HepG2 (cell line): Measurements from ENCODE around the gene TPPP3. TPM values are rescaled to one million over a fixed set of nuclear protein-coding genes. Genes with fewer than 3 reads are reported as not detected.

Source experiments
- BRD4 ChIP-seq: sonication (generic); formaldehyde crosslinking; IDR thresholded peaks from 2 replicates; pipeline ENCODE4 v1.4.0; 2020; ENCODE audit warnings: missing genetic modification reagents
- EEA1 ChIP-seq: sonication (generic); formaldehyde crosslinking; IDR thresholded peaks from 2 replicates; pipeline ENCODE4 v1.5.1; 2020; ENCODE audit warnings: mild to moderate bottlenecking, missing genetic modification reagents, borderline replicate concordance
- ELK4 ChIP-seq: sonication (generic); formaldehyde crosslinking; IDR thresholded peaks from 2 replicates; pipeline ENCODE4 v1.9.0; 2021; ENCODE audit warnings: missing genetic modification reagents, borderline replicate concordance
- MYC ChIP-seq: sonication (generic); formaldehyde crosslinking; IDR thresholded peaks from 2 replicates; pipeline ENCODE4 v1.9.0; 2021; ENCODE audit warnings: missing genetic modification reagents, borderline replicate concordance
- NR2F1 ChIP-seq, 2 experiments: fragments of 450-650 bp in 1 of 2; formaldehyde crosslinking in 1 of 2; IDR thresholded peaks; 2 replicates each; pipeline versions ENCODE4 v1.5.0 to v1.6.1; 2016 to 2020; ENCODE audit warnings: mild to moderate bottlenecking in 1 of 2, missing compliant biosample characterization in 1 of 2, missing genetic modification reagents in 1 of 2, moderate library complexity in 1 of 2
- ZBED4 ChIP-seq: sonication (generic); formaldehyde crosslinking; IDR thresholded peaks from 2 replicates; pipeline ENCODE4 v1.4.0; 2020; ENCODE audit warnings: missing genetic modification reagents, borderline replicate concordance
- ZBTB21 ChIP-seq: sonication (generic); formaldehyde crosslinking; IDR thresholded peaks from 2 replicates; pipeline ENCODE4 v1.4.0; 2020; ENCODE audit warnings: missing genetic modification reagents
- ZFP62 ChIP-seq: sonication (generic); formaldehyde crosslinking; IDR thresholded peaks from 2 replicates; pipeline ENCODE4 v1.4.0; 2020; ENCODE audit warnings: missing genetic modification reagents
- ZMYM2 ChIP-seq: sonication (generic); formaldehyde crosslinking; IDR thresholded peaks from 2 replicates; pipeline ENCODE4 v1.8.0; 2022; ENCODE audit warnings: mild to moderate bottlenecking, missing genetic modification reagents
- ZNF496 ChIP-seq: sonication (generic); formaldehyde crosslinking; IDR thresholded peaks from 2 replicates; pipeline ENCODE4 v1.8.1; 2023; ENCODE audit warnings: mild to moderate bottlenecking, moderate library complexity, missing genetic modification reagents; ENCODE audit not compliant: insufficient replicate concordance
- ZNF567 ChIP-seq: sonication (generic); formaldehyde crosslinking; IDR thresholded peaks from 2 replicates; pipeline ENCODE4 v1.8.1; 2023; ENCODE audit warnings: mild to moderate bottlenecking, missing genetic modification reagents, borderline replicate concordance
- ZNF678 ChIP-seq: sonication (generic); formaldehyde crosslinking; IDR thresholded peaks from 2 replicates; pipeline ENCODE4 v1.4.0; 2020; ENCODE audit warnings: mild to moderate bottlenecking, missing genetic modification reagents
- ZNF850 ChIP-seq: sonication (generic); formaldehyde crosslinking; conservative IDR thresholded peaks from 2 replicates; pipeline ENCODE4 v1.9.0; 2021; ENCODE audit warnings: mild to moderate bottlenecking, missing genetic modification reagents
- polyA plus RNA-seq, 8 experiments: library from polyadenylated mRNA; depleted of rRNA in 3 of 8; stranded (reverse) in 7 of 8; unstranded in 1 of 8; fragments of >200 nt; fragmentation: Illumina TruSeq in 4 of 8; extraction: Trizol in 4 of 8; gene quantifications; 2 replicates each; pipeline versions ENCODE4 v1.2.1 to v1.2.3, GENCODE V29; 2011 to 2016; ENCODE audit warnings: low read depth in 4 of 8, missing spikeins in 1 of 8, mixed read lengths in 1 of 8; ENCODE audit not compliant: insufficient read depth in 1 of 8
- total RNA-seq, 5 experiments: library from RNA; depleted of rRNA; stranded (reverse); fragments of >200 nt; fragmentation: Illumina TruSeq; extraction: Trizol; gene quantifications; 2 replicates each; pipeline ENCODE4 v1.2.3, GENCODE V29; 2016; ENCODE audit warnings: low read depth in 1 of 5
- TF ChIP-seq, protein P1 (sequence below): sonication (generic); formaldehyde crosslinking; conservative IDR thresholded peaks from 2 replicates; pipeline ENCODE4 v1.4.0; 2020; ENCODE audit warnings: missing genetic modification reagents
- TF ChIP-seq, protein P2 (sequence below): sonication (generic); formaldehyde crosslinking; IDR thresholded peaks from 2 replicates; pipeline ENCODE4 v1.4.0; 2020; ENCODE audit warnings: mild to moderate bottlenecking, missing genetic modification reagents

TPPP3 gene
- total and polyA plus RNA-seq, 2 of the 13 experiments (the other 11 are each of a cell fraction or from before 2014, with no cell fraction given) = 0.16 to 0.44 TPM

DNA sequence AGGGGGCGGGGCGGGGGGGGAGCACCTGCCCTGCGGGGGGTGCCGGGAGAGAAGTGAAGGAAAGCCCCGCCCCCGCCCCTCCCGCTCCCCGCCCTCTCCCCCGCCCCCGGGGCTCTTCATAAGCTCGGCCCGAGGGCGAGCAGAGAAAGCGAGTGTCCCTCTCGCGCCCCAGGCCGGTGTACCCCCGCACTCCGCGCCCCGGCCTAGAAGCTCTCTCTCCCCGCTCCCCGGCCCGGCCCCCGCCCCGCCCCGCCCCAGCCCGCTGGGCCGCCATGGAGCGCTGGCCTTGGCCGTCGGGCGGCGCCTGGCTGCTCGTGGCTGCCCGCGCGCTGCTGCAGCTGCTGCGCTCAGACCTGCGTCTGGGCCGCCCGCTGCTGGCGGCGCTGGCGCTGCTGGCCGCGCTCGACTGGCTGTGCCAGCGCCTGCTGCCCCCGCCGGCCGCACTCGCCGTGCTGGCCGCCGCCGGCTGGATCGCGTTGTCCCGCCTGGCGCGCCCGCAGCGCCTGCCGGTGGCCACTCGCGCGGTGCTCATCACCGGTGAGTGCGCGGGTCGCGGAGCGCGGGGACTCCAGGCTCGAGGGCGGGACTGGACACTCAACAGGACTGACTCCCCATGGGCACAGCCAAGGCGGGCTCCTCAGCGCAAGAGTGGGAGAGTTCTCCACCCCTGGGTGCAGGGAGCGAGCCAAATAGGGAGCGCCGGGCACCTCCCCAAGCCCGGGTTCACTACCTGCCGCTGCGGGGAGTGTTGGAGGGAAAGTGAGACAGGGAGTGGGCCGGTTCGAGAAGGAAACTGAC, 37.9 kb upstream of the TPPP3 start, which contains the start of gene HSD11B2 (continued):
- TF ChIP-seq, protein P1, sequence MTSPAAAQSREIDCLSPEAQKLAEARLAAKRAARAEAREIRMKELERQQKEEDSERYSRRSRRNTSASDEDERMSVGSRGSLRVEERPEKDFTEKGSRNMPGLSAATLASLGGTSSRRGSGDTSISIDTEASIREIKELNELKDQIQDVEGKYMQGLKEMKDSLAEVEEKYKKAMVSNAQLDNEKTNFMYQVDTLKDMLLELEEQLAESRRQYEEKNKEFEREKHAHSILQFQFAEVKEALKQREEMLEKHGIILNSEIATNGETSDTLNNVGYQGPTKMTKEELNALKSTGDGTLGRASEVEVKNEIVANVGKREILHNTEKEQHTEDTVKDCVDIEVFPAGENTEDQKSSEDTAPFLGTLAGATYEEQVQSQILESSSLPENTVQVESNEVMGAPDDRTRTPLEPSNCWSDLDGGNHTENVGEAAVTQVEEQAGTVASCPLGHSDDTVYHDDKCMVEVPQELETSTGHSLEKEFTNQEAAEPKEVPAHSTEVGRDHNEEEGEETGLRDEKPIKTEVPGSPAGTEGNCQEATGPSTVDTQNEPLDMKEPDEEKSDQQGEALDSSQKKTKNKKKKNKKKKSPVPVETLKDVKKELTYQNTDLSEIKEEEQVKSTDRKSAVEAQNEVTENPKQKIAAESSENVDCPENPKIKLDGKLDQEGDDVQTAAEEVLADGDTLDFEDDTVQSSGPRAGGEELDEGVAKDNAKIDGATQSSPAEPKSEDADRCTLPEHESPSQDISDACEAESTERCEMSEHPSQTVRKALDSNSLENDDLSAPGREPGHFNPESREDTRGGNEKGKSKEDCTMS (CRISPR knock-in tag) = no peak
- TF ChIP-seq, protein P2, sequence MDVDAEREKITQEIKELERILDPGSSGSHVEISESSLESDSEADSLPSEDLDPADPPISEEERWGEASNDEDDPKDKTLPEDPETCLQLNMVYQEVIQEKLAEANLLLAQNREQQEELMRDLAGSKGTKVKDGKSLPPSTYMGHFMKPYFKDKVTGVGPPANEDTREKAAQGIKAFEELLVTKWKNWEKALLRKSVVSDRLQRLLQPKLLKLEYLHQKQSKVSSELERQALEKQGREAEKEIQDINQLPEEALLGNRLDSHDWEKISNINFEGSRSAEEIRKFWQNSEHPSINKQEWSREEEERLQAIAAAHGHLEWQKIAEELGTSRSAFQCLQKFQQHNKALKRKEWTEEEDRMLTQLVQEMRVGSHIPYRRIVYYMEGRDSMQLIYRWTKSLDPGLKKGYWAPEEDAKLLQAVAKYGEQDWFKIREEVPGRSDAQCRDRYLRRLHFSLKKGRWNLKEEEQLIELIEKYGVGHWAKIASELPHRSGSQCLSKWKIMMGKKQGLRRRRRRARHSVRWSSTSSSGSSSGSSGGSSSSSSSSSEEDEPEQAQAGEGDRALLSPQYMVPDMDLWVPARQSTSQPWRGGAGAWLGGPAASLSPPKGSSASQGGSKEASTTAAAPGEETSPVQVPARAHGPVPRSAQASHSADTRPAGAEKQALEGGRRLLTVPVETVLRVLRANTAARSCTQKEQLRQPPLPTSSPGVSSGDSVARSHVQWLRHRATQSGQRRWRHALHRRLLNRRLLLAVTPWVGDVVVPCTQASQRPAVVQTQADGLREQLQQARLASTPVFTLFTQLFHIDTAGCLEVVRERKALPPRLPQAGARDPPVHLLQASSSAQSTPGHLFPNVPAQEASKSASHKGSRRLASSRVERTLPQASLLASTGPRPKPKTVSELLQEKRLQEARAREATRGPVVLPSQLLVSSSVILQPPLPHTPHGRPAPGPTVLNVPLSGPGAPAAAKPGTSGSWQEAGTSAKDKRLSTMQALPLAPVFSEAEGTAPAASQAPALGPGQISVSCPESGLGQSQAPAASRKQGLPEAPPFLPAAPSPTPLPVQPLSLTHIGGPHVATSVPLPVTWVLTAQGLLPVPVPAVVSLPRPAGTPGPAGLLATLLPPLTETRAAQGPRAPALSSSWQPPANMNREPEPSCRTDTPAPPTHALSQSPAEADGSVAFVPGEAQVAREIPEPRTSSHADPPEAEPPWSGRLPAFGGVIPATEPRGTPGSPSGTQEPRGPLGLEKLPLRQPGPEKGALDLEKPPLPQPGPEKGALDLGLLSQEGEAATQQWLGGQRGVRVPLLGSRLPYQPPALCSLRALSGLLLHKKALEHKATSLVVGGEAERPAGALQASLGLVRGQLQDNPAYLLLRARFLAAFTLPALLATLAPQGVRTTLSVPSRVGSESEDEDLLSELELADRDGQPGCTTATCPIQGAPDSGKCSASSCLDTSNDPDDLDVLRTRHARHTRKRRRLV (CRISPR knock-in tag) = no peak
- TF ChIP-seq ZNF850 (CRISPR knock-in tag) = no peak
- TF ChIP-seq ZNF678 (CRISPR knock-in tag) = no peak
- 0 out of 2 replicates have a peak, but pooled peaks have one; percentile 22 for TF ChIP-seq ZBED4
- TF ChIP-seq ZFP62 (CRISPR knock-in tag) = no peak
- no peak for TF ChIP-seq ZBTB21
- no peak for TF ChIP-seq ZNF496 (CRISPR knock-in tag)
- TF ChIP-seq MYC = no peak
- no peak for TF ChIP-seq ZMYM2
- no peak; the same call in 1 of the 2 replicates for TF ChIP-seq BRD4
- TF ChIP-seq NR2F1 (CRISPR knock-in tag; IDR thresholded peaks at IDR 0.05) = no peak
- no peak for TF ChIP-seq ELK4 (CRISPR knock-in tag)
- TF ChIP-seq EEA1 (CRISPR knock-in tag) = no peak
- no peak for TF ChIP-seq ZNF567 (CRISPR knock-in tag)
